Uterus (tissue), 2 donors: Measurements from ENCODE around the gene SORBS1.

Source experiments
- POLR2A ChIP-seq, 2 donors: fragments of 450-650 bp; IDR thresholded peaks; one replicate each; pipeline ENCODE4 v1.6.1; 2016; ENCODE audit warnings: antibody characterized with exemption in 2 of 2, mild to moderate bottlenecking in 1 of 2, moderate library complexity in 1 of 2
- TF ChIP-seq, protein P1 (sequence below), 4 experiments: fragments of 200-600 bp in 2 of 4; fragments of 450-650 bp in 2 of 4; sonication (generic) in 2 of 4; IDR thresholded peaks; one replicate each; pipeline ENCODE4 v1.5.1; 2016 to 2019; ENCODE audit warnings: antibody characterized with exemption in 4 of 4, mild to moderate bottlenecking in 2 of 4, moderate library complexity in 1 of 4

DNA sequence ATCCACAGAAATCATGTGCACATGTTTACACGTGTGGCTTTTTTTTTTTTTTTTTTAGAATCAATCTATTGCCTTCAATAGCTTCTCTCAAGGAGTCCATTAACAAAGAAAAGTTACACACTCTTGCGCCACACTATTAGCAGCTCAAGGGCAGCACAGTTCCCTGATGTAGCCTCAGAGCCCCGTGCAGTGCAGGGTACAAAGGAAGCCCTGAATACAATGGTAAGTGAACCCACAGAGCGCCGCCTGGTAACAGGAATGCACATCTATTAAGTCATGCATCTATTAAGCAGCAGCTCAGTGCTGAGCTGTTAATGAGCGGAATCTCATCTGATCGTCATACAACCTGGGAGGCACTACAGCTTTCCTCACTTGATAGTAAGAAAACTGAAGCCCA is 156.7 kb downstream of the SORBS1 start:
- TF ChIP-seq, protein P1, sequence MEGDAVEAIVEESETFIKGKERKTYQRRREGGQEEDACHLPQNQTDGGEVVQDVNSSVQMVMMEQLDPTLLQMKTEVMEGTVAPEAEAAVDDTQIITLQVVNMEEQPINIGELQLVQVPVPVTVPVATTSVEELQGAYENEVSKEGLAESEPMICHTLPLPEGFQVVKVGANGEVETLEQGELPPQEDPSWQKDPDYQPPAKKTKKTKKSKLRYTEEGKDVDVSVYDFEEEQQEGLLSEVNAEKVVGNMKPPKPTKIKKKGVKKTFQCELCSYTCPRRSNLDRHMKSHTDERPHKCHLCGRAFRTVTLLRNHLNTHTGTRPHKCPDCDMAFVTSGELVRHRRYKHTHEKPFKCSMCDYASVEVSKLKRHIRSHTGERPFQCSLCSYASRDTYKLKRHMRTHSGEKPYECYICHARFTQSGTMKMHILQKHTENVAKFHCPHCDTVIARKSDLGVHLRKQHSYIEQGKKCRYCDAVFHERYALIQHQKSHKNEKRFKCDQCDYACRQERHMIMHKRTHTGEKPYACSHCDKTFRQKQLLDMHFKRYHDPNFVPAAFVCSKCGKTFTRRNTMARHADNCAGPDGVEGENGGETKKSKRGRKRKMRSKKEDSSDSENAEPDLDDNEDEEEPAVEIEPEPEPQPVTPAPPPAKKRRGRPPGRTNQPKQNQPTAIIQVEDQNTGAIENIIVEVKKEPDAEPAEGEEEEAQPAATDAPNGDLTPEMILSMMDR (IDR thresholded peaks at IDR 0.05), result no peak
- no peak for TF ChIP-seq POLR2A (IDR thresholded peaks at IDR 0.05)
